ENCODE data around the gene ARCN1.

Gene ARCN1

GRCh38 chr11:118615976-118616371, 43.8 kb downstream of the ARCN1 start:
- H3K27me3 ChIP-seq: no peaks in the 10 kb centered on the region
- no peak overlapping the region for H3K4me3 ChIP-seq (ENCODE audit: low read depth, low read length)
- no peak for TF ChIP-seq CTCF (IDR thresholded peaks at IDR 0.05; ENCODE audit: low read depth, low read length)
- peaks cover 26% of the 10 kb centered on the region for H3K4me1 ChIP-seq
- H3K36me3 ChIP-seq: no peaks in the 10 kb centered on the region
- H3K9me3 ChIP-seq: no peaks in the 10 kb centered on the region
- DNase-seq: no peak

- peak; percentile 58 for DNase-seq
- peaks cover 34% of the 10 kb centered on the region for H3K4me1 ChIP-seq
Measured at GRCh38 chr11:118618115-118618990, 46.1 kb downstream of the ARCN1 start.

GRCh38 chr11:118618991-118619375, 46.8 kb downstream of the ARCN1 start:
- H3K9me3 ChIP-seq: no peaks in the 10 kb centered on the region
- no peak overlapping the region for H3K4me3 ChIP-seq (ENCODE audit: low read depth, low read length)
- TF ChIP-seq CTCF (IDR thresholded peaks at IDR 0.05; ENCODE audit: low read depth, low read length): no peak
- no peaks in the 10 kb centered on the region for H3K27me3 ChIP-seq
- no peak for DNase-seq
- peaks cover 40% of the 10 kb centered on the region for H3K4me1 ChIP-seq
- H3K36me3 ChIP-seq: no peaks in the 10 kb centered on the region

More at GRCh38 chr11:118618115-118618990, 46.1 kb downstream of the ARCN1 start:
- no peak for TF ChIP-seq CTCF (IDR thresholded peaks at IDR 0.05; ENCODE audit: low read depth, low read length)
- no peaks in the 10 kb centered on the region for H3K27me3 ChIP-seq
- no peaks in the 10 kb centered on the region for H3K9me3 ChIP-seq
- no peaks in the 10 kb centered on the region for H3K36me3 ChIP-seq
- H3K4me3 ChIP-seq (ENCODE audit: low read depth, low read length): no peak overlapping the region

- no peak for TF ChIP-seq CTCF (IDR thresholded peaks at IDR 0.05; ENCODE audit: low read depth, low read length)
- H3K9me3 ChIP-seq: no peaks in the 10 kb centered on the region
- no peaks in the 10 kb centered on the region for H3K27me3 ChIP-seq
- peak; percentile 58 for DNase-seq
- H3K36me3 ChIP-seq: no peaks in the 10 kb centered on the region
- peaks cover 40% of the 10 kb centered on the region for H3K4me1 ChIP-seq
- no peak overlapping the region for H3K4me3 ChIP-seq (ENCODE audit: low read depth, low read length)
Measured at GRCh38 chr11:118619444-118620197, 47.4 kb downstream of the ARCN1 start.

- no peak for TF ChIP-seq CTCF (IDR thresholded peaks at IDR 0.05; ENCODE audit: low read depth, low read length)
- no peaks in the 10 kb centered on the region for H3K27me3 ChIP-seq
- H3K4me1 ChIP-seq: peaks cover 44% of the 10 kb centered on the region
- H3K9me3 ChIP-seq: no peaks in the 10 kb centered on the region
- DNase-seq: no peak
- H3K4me3 ChIP-seq (ENCODE audit: low read depth, low read length): peak overlapping the region; percentile 94
- H3K36me3 ChIP-seq: peaks cover 6% of the 10 kb centered on the region
Measured at GRCh38 chr11:118620529-118621070, 48.4 kb downstream of the ARCN1 start.
